Cardiac muscle cell (in vitro differentiated cells and primary cell): ENCODE measurements around the gene NUMB. TPM values are rescaled to one million over a fixed set of nuclear protein-coding genes. Genes with fewer than 3 reads are reported as not detected.
"Not testable (repeated sequence)": the region's sequence is repeated elsewhere in the genome, so short reads cannot be mapped to it uniquely, and the experiment has no call there.

Experiments used
- DNase-seq, 2 donors: peaks; one replicate each; pipeline versions ENCODE4 v3.0.0 to v3.0.0-alpha.2; 2010 to 2017; ENCODE audit warnings: low read depth in 1 of 2, low spot score in 1 of 2
- H3K27ac ChIP-seq: fragments of 200-600 bp; sonication (generic); 2 replicates; pipeline ENCODE4 v1.5.1; 2016
- H3K27me3 ChIP-seq: fragments of 200-600 bp; sonication (generic); 2 replicates; pipeline ENCODE4 v1.6.0; 2016; ENCODE audit warnings: control low read depth
- H3K36me3 ChIP-seq: fragments of 200-600 bp; sonication (generic); 2 replicates; pipeline ENCODE4 v1.5.1; 2016; ENCODE audit warnings: control low read depth
- H3K4me1 ChIP-seq: fragments of 200-600 bp; sonication (generic); 2 replicates; pipeline ENCODE4 v1.8.1; 2017; ENCODE audit warnings: low read depth, mild to moderate bottlenecking, mixed run types
- H3K4me3 ChIP-seq: fragments of 200-600 bp; sonication (generic); 2 replicates; pipeline ENCODE4 v1.5.1; 2016; ENCODE audit warnings: mild to moderate bottlenecking
- H3K9me3 ChIP-seq: fragments of 200-600 bp; sonication (generic); 2 replicates; pipeline ENCODE4 v1.5.1; 2017; ENCODE audit warnings: low read depth, mild to moderate bottlenecking, control low read depth
- CTCF ChIP-seq: IDR thresholded peaks from 2 replicates; pipeline ENCODE4 v1.5.1; 2012; ENCODE audit warnings: low read depth, mild to moderate bottlenecking, low read length
- polyA plus RNA-seq: library from polyadenylated mRNA; unstranded; fragments of >200 nt; fragmentation: Nextera tagmentation; extraction: Ambion mirVana; gene quantifications from 2 replicates; pipeline ENCODE4 v1.2.1, GENCODE V29; 2016
- total RNA-seq: library from RNA; depleted of rRNA; stranded (reverse); fragments of >200 nt; gene quantifications from 2 replicates; pipeline ENCODE4 v1.2.3, GENCODE V29; 2016

The NUMB gene
- total and polyA plus RNA-seq, 2 experiments from 2014 or later: 35.6 to 68.5 TPM

- no peak for DNase-seq
- Histone ChIP-seq H3K9me3 (no peaks in the 10 kb centered on the region), H3K4me3 (no peak overlapping the region), H3K4me1 (peaks cover under 1% of the 10 kb centered on the region), H3K27ac (no peak overlapping the region), H3K27me3 (no peaks in the 10 kb centered on the region), H3K36me3 (no peaks in the 10 kb centered on the region)
- no peak for TF ChIP-seq CTCF
Measured at GRCh38 chr14:73392329-73393257, 65.8 kb downstream of the NUMB start.

- H3K9me3 ChIP-seq, H3K27ac ChIP-seq, DNase-seq, H3K27me3 ChIP-seq, H3K36me3 ChIP-seq, H3K4me1 ChIP-seq, H3K4me3 ChIP-seq: not testable (repeated sequence)
Measured at GRCh38 chr14:73387860-73388259, 70.5 kb downstream of the NUMB start.

GRCh38 chr14:73386342-73386741, 72.0 kb downstream of the NUMB start:
- no peaks in the 10 kb centered on the region for H3K27me3 ChIP-seq
- H3K36me3 ChIP-seq: no peaks in the 10 kb centered on the region
- DNase-seq: peak in 1 of 2 donors; percentile 5
- H3K9me3 ChIP-seq: no peaks in the 10 kb centered on the region
- H3K4me1 ChIP-seq: no peaks in the 10 kb centered on the region
- H3K27ac ChIP-seq: no peak overlapping the region
- TF ChIP-seq CTCF: no peak
- no peak overlapping the region for H3K4me3 ChIP-seq

- not testable (repeated sequence) for H3K27ac ChIP-seq, H3K4me3 ChIP-seq, DNase-seq, H3K27me3 ChIP-seq, H3K9me3 ChIP-seq, H3K36me3 ChIP-seq, H3K4me1 ChIP-seq
Measured at GRCh38 chr14:73385021-73385420, 73.3 kb downstream of the NUMB start.

- Histone ChIP-seq H3K36me3 (no peaks in the 10 kb centered on the region), H3K4me1 (no peaks in the 10 kb centered on the region), H3K4me3 (no peak overlapping the region), H3K9me3 (no peaks in the 10 kb centered on the region), H3K27me3 (no peaks in the 10 kb centered on the region), H3K27ac (no peak overlapping the region)
- TF ChIP-seq CTCF: no peak
- DNase-seq: no peak
Measured at GRCh38 chr14:73383356-73383755, 75.0 kb downstream of the NUMB start.

GRCh38 chr14:73381380-73382013, 76.8 kb downstream of the NUMB start:
- TF ChIP-seq CTCF: no peak
- no peaks in the 10 kb centered on the region for H3K9me3 ChIP-seq
- peaks cover 6% of the 10 kb centered on the region for H3K4me1 ChIP-seq
- H3K36me3 ChIP-seq: no peaks in the 10 kb centered on the region
- no peak overlapping the region for H3K27ac ChIP-seq
- no peak for DNase-seq
- no peak overlapping the region for H3K4me3 ChIP-seq
- H3K27me3 ChIP-seq: no peaks in the 10 kb centered on the region
